ENCODE data around the gene CDH4. TPM values are rescaled to one million over a fixed set of nuclear protein-coding genes. Genes with fewer than 3 reads are reported as not detected.

The CDH4 gene
- total and polyA plus RNA-seq, 2 of the 13 experiments (the other 11 are each of a cell fraction or from before 2014, with no cell fraction given) = not detected

- TF ChIP-seq ZFP91 (CRISPR knock-in tag; IDR thresholded peaks at IDR 0.05; ENCODE audit: borderline replicate concordance) (peak; percentile 53; the same call in 1 of the 2 replicates), ZNF75D (CRISPR knock-in tag; IDR thresholded peaks at IDR 0.05; ENCODE audit: borderline replicate concordance) (no peak), RBM39 (IDR thresholded peaks at IDR 0.05; ENCODE audit: low read depth, low read length, poor library complexity, severe bottlenecking) (no peak), U2AF2 (IDR thresholded peaks at IDR 0.05; ENCODE audit: low read depth, low read length) (no peak), ZNF713 (CRISPR knock-in tag; IDR thresholded peaks at IDR 0.05) (no peak), ZNF614 (CRISPR knock-in tag; IDR thresholded peaks at IDR 0.05; ENCODE audit: borderline replicate concordance) (peak; percentile 20; the same call in 1 of the 2 replicates), TBP (CRISPR knock-in tag; IDR thresholded peaks at IDR 0.05) (no peak), ZNF720 (CRISPR knock-in tag; IDR thresholded peaks at IDR 0.05) (no peak), HNRNPLL (IDR thresholded peaks at IDR 0.05; ENCODE audit: low read depth, low read length, poor library complexity, severe bottlenecking) (peak; percentile 14), GTF2F1 (IDR thresholded peaks at IDR 0.05; ENCODE audit: low read length) (no peak), GMEB2 (CRISPR knock-in tag; IDR thresholded peaks at IDR 0.05; ENCODE audit: low read depth) (no peak), POLR2AphosphoS2 (IDR thresholded peaks at IDR 0.05; ENCODE audit: low read depth, low read length) (no peak), ZNF772 (CRISPR knock-in tag; IDR thresholded peaks at IDR 0.05) (peak; percentile 59; the same call in 1 of the 2 replicates), ZNF256 (CRISPR knock-in tag; conservative IDR thresholded peaks at IDR 0.05) (0 out of 2 replicates have a peak, but pooled peaks have one; percentile 5), MAF1 (CRISPR knock-in tag; IDR thresholded peaks at IDR 0.05; ENCODE audit: borderline replicate concordance) (no peak)
- TF ChIP-seq, protein P1, sequence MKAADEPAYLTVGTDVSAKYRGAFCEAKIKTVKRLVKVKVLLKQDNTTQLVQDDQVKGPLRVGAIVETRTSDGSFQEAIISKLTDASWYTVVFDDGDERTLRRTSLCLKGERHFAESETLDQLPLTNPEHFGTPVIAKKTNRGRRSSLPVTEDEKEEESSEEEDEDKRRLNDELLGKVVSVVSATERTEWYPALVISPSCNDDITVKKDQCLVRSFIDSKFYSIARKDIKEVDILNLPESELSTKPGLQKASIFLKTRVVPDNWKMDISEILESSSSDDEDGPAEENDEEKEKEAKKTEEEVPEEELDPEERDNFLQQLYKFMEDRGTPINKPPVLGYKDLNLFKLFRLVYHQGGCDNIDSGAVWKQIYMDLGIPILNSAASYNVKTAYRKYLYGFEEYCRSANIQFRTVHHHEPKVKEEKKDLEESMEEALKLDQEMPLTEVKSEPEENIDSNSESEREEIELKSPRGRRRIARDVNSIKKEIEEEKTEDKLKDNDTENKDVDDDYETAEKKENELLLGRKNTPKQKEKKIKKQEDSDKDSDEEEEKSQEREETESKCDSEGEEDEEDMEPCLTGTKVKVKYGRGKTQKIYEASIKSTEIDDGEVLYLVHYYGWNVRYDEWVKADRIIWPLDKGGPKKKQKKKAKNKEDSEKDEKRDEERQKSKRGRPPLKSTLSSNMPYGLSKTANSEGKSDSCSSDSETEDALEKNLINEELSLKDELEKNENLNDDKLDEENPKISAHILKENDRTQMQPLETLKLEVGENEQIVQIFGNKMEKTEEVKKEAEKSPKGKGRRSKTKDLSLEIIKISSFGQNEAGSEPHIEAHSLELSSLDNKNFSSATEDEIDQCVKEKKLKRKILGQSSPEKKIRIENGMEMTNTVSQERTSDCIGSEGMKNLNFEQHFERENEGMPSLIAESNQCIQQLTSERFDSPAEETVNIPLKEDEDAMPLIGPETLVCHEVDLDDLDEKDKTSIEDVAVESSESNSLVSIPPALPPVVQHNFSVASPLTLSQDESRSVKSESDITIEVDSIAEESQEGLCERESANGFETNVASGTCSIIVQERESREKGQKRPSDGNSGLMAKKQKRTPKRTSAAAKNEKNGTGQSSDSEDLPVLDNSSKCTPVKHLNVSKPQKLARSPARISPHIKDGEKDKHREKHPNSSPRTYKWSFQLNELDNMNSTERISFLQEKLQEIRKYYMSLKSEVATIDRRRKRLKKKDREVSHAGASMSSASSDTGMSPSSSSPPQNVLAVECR (CRISPR knock-in tag; IDR thresholded peaks at IDR 0.05; ENCODE audit: borderline replicate concordance) = peak; percentile 11; the same call in 1 of the 2 replicates
- TF ChIP-seq, protein P2, sequence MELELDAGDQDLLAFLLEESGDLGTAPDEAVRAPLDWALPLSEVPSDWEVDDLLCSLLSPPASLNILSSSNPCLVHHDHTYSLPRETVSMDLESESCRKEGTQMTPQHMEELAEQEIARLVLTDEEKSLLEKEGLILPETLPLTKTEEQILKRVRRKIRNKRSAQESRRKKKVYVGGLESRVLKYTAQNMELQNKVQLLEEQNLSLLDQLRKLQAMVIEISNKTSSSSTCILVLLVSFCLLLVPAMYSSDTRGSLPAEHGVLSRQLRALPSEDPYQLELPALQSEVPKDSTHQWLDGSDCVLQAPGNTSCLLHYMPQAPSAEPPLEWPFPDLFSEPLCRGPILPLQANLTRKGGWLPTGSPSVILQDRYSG (CRISPR knock-in tag; IDR thresholded peaks at IDR 0.05) = no peak
Observed at GRCh38 chr20:61966492-61967244, 714.6 kb downstream of the CDH4 start (continued).

Measured in HepG2 (cell line).